B cell (primary cell): ENCODE data around the gene CAMTA1. TPM values are rescaled to one million over a fixed set of nuclear protein-coding genes. Genes with fewer than 3 reads are reported as not detected.

Source experiments
- ATAC-seq: fragments of 200-7000 bp; cut with Tn5 transposase; one replicate; pipeline ENCODE4 v1.10.0; 2021; ENCODE audit warnings: low read depth, mild to moderate bottlenecking, moderate number of reproducible peaks, moderate library complexity
- CTCF ChIA-PET: fragments of 350-600 bp; sonication (Branson Sonifier 250); formaldehyde crosslinking; loops from one replicate; lab custom pipeline; 2021; ENCODE audit warnings: antibody characterized with exemption, inconsistent platforms; lab: Charles Lee
- POLR2A ChIA-PET: fragments of 350-600 bp; sonication (Branson Sonifier 250); formaldehyde crosslinking; loops from one replicate; lab custom pipeline; 2021; ENCODE audit warnings: antibody characterized with exemption; lab: Charles Lee
- DNase-seq: peaks from one replicate; pipeline ENCODE4 v3.0.0; 2013
- H2AFZ ChIP-seq: 2 replicates; pipeline ENCODE4 v1.6.1; 2012; ENCODE audit warnings: mild to moderate bottlenecking, low read depth, low read length; ENCODE audit not compliant: insufficient read depth, poor library complexity, severe bottlenecking
- H3K27ac ChIP-seq, 2 donors: 1 replicate in 1 of 2; 2 replicates in 1 of 2; pipeline ENCODE4 v1.5.1; 2012 to 2013; ENCODE audit warnings: low read length in 2 of 2, mild to moderate bottlenecking in 2 of 2, moderate library complexity in 1 of 2
- H3K27me3 ChIP-seq, 4 experiments: fragments of 200-600 bp in 1 of 4; sonication (generic) in 1 of 4; replicated peaks in 1 of 4; 1 replicate in 2 of 4; 2 replicates in 2 of 4; pipeline versions ENCODE4 v1.6.1 to v1.7.0; 2013 to 2016; ENCODE audit warnings: low read length in 3 of 4, mild to moderate bottlenecking in 2 of 4, mixed read lengths in 1 of 4, moderate library complexity in 1 of 4; ENCODE audit not compliant: insufficient read depth in 4 of 4, control insufficient read depth in 3 of 4; ENCODE audit errors: control extremely low read depth in 1 of 4
- H3K36me3 ChIP-seq, 2 experiments: replicated peaks in 1 of 2; 1 replicate in 1 of 2; 2 replicates in 1 of 2; pipeline versions ENCODE4 v1.6.1 to v1.7.1; 2013; ENCODE audit warnings: low read length in 1 of 2; ENCODE audit not compliant: insufficient read depth in 2 of 2, control insufficient read depth in 1 of 2; ENCODE audit errors: control extremely low read depth in 1 of 2, extremely low read depth in 1 of 2
- H3K4me1 ChIP-seq, 2 donors: fragments of 200-600 bp in 1 of 2; sonication (generic) in 1 of 2; 1 replicate in 1 of 2; 2 replicates in 1 of 2; pipeline versions ENCODE4 v1.5.1 to v1.6.1; 2013 to 2017; ENCODE audit warnings: low read length in 2 of 2; ENCODE audit not compliant: control insufficient read depth in 2 of 2, insufficient read depth in 2 of 2
- H3K4me2 ChIP-seq: replicated peaks from 2 replicates; pipeline ENCODE3; 2012; ENCODE audit warnings: mild to moderate bottlenecking, low read depth, low read length; ENCODE audit not compliant: poor library complexity, severe bottlenecking
- H3K4me3 ChIP-seq, 5 experiments: fragments of 200-600 bp in 1 of 5; sonication (generic) in 1 of 5; 1 replicate in 3 of 5; 2 replicates in 2 of 5; pipeline versions ENCODE4 v1.5.1 to v1.7.0; 2011 to 2016; ENCODE audit warnings: low read length in 4 of 5, mild to moderate bottlenecking in 4 of 5, low read depth in 2 of 5, control low read depth in 1 of 5, moderate library complexity in 1 of 5; ENCODE audit not compliant: insufficient read depth in 1 of 5; ENCODE audit errors: control extremely low read depth in 1 of 5, extremely low read depth in 1 of 5
- H3K79me2 ChIP-seq: fragments of 200-600 bp; sonication (generic); one replicate; pipeline ENCODE4 v1.6.0; 2016; ENCODE audit warnings: low read length; ENCODE audit not compliant: control insufficient read depth, insufficient read depth
- H3K9ac ChIP-seq: fragments of 200-600 bp; sonication (generic); 2 replicates; pipeline ENCODE4 v1.6.1; 2017; ENCODE audit warnings: mild to moderate bottlenecking, low read length, moderate library complexity
- H3K9me3 ChIP-seq, 3 donors: one replicate each; pipeline versions ENCODE4 v1.6.1 to v1.7.1; 2013; ENCODE audit warnings: low read length in 2 of 3; ENCODE audit not compliant: control insufficient read depth in 2 of 3, insufficient read depth in 1 of 3; ENCODE audit errors: control extremely low read depth in 1 of 3
- H4K20me1 ChIP-seq: 2 replicates; pipeline ENCODE4 v1.6.0; 2012; ENCODE audit warnings: mild to moderate bottlenecking, low read length; ENCODE audit not compliant: insufficient read depth, control insufficient read depth, poor library complexity, severe bottlenecking
- H3K27ac Mint-ChIP-seq: one replicate; pipeline ENCODE4 v1.8.0; 2021; ENCODE audit warnings: mixed read lengths
- H3K27me3 Mint-ChIP-seq: one replicate; pipeline ENCODE4 v1.8.0; 2021; ENCODE audit warnings: mixed read lengths
- H3K4me1 Mint-ChIP-seq: one replicate; pipeline ENCODE4 v1.8.0; 2021; ENCODE audit warnings: mixed read lengths
- H3K4me3 Mint-ChIP-seq: one replicate; pipeline ENCODE4 v1.8.0; 2021; ENCODE audit warnings: mixed read lengths
- H3K9me3 Mint-ChIP-seq: one replicate; pipeline ENCODE4 v1.8.0; 2022; ENCODE audit warnings: mixed read lengths; ENCODE audit not compliant: insufficient read depth
- EZH2 ChIP-seq: IDR thresholded peaks from 2 replicates; pipeline ENCODE4 v1.6.1; 2012; ENCODE audit warnings: borderline replicate concordance, low read depth, mild to moderate bottlenecking, moderate library complexity, low read length; ENCODE audit not compliant: insufficient read depth, poor library complexity, severe bottlenecking
- WGBS: methylation state at CpG from one replicate; pipeline ENCODE4 v1.1.5; 2013; ENCODE audit warnings: missing lambda C conversion rate; ENCODE audit not compliant: insufficient coverage; 5-methylcytosine and 5-hydroxymethylcytosine counted together
- intact Hi-C: fragments of 100-400 bp; cut with micrococcal nuclease; formaldehyde crosslinking; loops from one replicate; pipeline ENCODE4 v1.10.0; 2022
- polyA plus RNA-seq: library from polyadenylated mRNA; depleted of rRNA; stranded (reverse); fragments of >200 nt; gene quantifications from 2 replicates; pipeline ENCODE4 v1.2.3, GENCODE V29; 2012
- total RNA-seq, 2 donors: library from RNA; stranded (reverse); fragments of 120-200 nt in 1 of 2; gene quantifications; 1 replicate in 1 of 2; 2 replicates in 1 of 2; pipeline versions ENCODE4 v1.2.3 to v1.2.4, GENCODE V29; 2013 to 2022
- TF ChIP-seq, protein P1 (sequence below): fragments of 200-600 bp; IDR thresholded peaks from one replicate; pipeline ENCODE4 v1.8.0; 2022; ENCODE audit warnings: antibody characterized with exemption, mild to moderate bottlenecking

CAMTA1 gene
- total and polyA plus RNA-seq, 2 donors (not counting 1 experiment from before 2014, with no cell fraction given): 42.2 to 45.7 TPM

DNA sequence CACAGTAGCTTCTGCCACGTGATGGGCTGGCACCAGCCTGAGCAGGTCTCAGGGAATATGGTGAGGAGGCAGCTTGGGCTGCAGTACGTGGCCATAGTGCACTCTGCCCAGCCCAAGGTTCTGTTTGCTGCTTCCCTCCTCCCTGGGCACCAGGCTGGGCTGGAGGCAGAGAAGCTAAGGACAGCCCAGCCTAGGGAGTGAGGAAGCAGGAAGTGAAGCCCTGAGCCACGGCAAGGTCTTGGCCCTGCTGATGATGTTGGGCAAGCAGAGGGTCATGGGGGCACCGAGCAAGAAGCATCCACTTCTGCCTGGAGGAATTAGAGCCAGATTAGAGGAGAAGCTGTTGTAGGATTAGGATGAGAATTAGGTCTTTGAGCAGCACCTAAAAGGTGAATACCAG lies 659.1 kb downstream of the CAMTA1 start:
- H3K9ac ChIP-seq: no peak overlapping the region
- Mint-ChIP-seq H3K9me3 (no peaks in the 10 kb centered on the region), H3K4me1 (no peaks in the 10 kb centered on the region), H3K27me3 (no peaks in the 10 kb centered on the region), H3K27ac (no peak overlapping the region), H3K4me3 (no peak overlapping the region)
- CTCF ChIA-PET: no interaction called here
- H3K4me1 ChIP-seq: no peaks in the 10 kb centered on the region
- intact Hi-C loops: no loop called here
- no peak for TF ChIP-seq EZH2
- TF ChIP-seq, protein P1, sequence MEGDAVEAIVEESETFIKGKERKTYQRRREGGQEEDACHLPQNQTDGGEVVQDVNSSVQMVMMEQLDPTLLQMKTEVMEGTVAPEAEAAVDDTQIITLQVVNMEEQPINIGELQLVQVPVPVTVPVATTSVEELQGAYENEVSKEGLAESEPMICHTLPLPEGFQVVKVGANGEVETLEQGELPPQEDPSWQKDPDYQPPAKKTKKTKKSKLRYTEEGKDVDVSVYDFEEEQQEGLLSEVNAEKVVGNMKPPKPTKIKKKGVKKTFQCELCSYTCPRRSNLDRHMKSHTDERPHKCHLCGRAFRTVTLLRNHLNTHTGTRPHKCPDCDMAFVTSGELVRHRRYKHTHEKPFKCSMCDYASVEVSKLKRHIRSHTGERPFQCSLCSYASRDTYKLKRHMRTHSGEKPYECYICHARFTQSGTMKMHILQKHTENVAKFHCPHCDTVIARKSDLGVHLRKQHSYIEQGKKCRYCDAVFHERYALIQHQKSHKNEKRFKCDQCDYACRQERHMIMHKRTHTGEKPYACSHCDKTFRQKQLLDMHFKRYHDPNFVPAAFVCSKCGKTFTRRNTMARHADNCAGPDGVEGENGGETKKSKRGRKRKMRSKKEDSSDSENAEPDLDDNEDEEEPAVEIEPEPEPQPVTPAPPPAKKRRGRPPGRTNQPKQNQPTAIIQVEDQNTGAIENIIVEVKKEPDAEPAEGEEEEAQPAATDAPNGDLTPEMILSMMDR: no peak
- peaks cover 0 to 3% (median 0%) of the 10 kb centered on the region in 3 donors for H3K9me3 ChIP-seq
- POLR2A ChIA-PET: no interaction called here
- ATAC-seq (no peak), DNase-seq (no peak)
- H3K79me2 ChIP-seq: no peaks in the 10 kb centered on the region
- H3K36me3 ChIP-seq: no peaks in the 10 kb centered on the region
- H4K20me1 ChIP-seq: no peaks in the 10 kb centered on the region
- H3K4me2 ChIP-seq: no peak overlapping the region
- WGBS: 70% methylated on average over 3 of the region's 4 CpGs
- H3K27me3 ChIP-seq: no peaks in the 10 kb centered on the region
- no peak overlapping the region for H3K4me3 ChIP-seq
- no peak overlapping the region for H3K27ac ChIP-seq
- H2AFZ ChIP-seq: no peak overlapping the region

- H3K4me2 ChIP-seq: no peak overlapping the region
- no peaks in the 10 kb centered on the region for H4K20me1 ChIP-seq
- TF ChIP-seq, protein P1: no peak
- TF ChIP-seq EZH2: no peak
- peaks cover 0 to 2% (median 0%) of the 10 kb centered on the region in 3 donors for H3K9me3 ChIP-seq
- no peak overlapping the region for H3K27ac ChIP-seq
- ATAC-seq (no peak), DNase-seq (no peak)
- no peak overlapping the region for H3K9ac ChIP-seq
- H3K27me3 ChIP-seq: no peaks in the 10 kb centered on the region
- H3K36me3 ChIP-seq: no peaks in the 10 kb centered on the region
- CTCF ChIA-PET: no interaction called here
- no peak overlapping the region for H3K4me3 Mint-ChIP-seq
- H3K4me3 ChIP-seq: no peak overlapping the region
- 80% methylated on average over 6 of the region's 9 CpGs for WGBS
- POLR2A ChIA-PET: no interaction called here
- H2AFZ ChIP-seq: no peak overlapping the region
- no peaks in the 10 kb centered on the region for H3K79me2 ChIP-seq
- no peaks in the 10 kb centered on the region for H3K9me3 Mint-ChIP-seq
- H3K27ac Mint-ChIP-seq: no peak overlapping the region
- intact Hi-C loops: no loop called here
- H3K27me3 Mint-ChIP-seq: no peaks in the 10 kb centered on the region
- H3K4me1 ChIP-seq: no peaks in the 10 kb centered on the region
- H3K4me1 Mint-ChIP-seq: no peaks in the 10 kb centered on the region
Measured at GRCh38 chr1:7447093-7447492, 661.8 kb downstream of the CAMTA1 start.
